ENCODE measurements around the gene SEMA6D.

The SEMA6D gene

GRCh38 chr15:47781527-47781926 lies 64.2 kb downstream of the SEMA6D start:
- TF ChIP-seq, protein P1, sequence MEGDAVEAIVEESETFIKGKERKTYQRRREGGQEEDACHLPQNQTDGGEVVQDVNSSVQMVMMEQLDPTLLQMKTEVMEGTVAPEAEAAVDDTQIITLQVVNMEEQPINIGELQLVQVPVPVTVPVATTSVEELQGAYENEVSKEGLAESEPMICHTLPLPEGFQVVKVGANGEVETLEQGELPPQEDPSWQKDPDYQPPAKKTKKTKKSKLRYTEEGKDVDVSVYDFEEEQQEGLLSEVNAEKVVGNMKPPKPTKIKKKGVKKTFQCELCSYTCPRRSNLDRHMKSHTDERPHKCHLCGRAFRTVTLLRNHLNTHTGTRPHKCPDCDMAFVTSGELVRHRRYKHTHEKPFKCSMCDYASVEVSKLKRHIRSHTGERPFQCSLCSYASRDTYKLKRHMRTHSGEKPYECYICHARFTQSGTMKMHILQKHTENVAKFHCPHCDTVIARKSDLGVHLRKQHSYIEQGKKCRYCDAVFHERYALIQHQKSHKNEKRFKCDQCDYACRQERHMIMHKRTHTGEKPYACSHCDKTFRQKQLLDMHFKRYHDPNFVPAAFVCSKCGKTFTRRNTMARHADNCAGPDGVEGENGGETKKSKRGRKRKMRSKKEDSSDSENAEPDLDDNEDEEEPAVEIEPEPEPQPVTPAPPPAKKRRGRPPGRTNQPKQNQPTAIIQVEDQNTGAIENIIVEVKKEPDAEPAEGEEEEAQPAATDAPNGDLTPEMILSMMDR (IDR thresholded peaks at IDR 0.05; ENCODE audit: extremely low read depth, missing control alignments), result no peak
- no peak for DNase-seq (ENCODE audit: low spot score)

DNA sequence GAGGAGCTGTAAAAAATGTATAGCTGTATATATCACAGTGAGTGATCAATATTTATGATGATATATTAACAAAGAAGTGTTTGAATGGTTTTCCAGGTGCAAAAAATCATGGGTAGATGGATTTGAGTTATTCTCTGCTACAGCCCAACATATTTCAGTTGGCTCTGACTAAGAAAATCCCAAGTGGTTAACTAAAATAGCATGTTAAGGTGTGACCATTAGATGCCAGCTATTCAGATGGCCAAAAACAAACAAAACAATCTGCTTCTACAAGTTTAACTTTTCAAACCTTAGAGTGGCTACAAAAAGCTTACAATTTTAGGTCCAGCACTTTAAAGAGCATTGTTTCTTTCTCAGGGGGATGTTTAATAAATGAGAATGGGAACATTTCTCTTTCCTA lies 67.5 kb downstream of the SEMA6D start:
- TF ChIP-seq, protein P1 (IDR thresholded peaks at IDR 0.05; ENCODE audit: extremely low read depth, missing control alignments), result no peak

GRCh38 chr15:47786371-47786770 lies 69.1 kb downstream of the SEMA6D start:
- DNase-seq (ENCODE audit: low spot score), result no peak
- TF ChIP-seq, protein P1 (IDR thresholded peaks at IDR 0.05; ENCODE audit: extremely low read depth, missing control alignments), result no peak

More for the DNA sequence above, 67.5 kb downstream of the SEMA6D start:
- no peak for DNase-seq (ENCODE audit: low spot score)

DNA sequence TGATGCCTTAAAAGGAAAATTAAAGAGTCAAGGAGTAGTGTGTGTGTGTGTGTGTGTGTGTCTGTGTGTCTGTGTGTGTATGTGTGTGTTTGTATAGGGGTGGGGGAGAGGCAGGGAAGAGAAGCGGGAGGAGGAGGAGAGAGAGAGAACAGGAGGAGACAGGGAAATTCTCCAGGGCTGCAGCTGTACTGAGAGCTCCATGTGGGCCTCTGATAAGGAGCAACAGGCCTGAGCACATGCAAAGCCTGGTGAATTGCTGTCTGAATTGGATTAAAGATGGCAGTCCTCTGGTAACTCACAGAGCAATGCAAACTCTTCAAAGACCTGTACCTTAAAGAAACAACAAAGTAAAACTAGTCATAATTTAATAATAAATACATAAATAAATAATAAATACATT lies 70.6 kb downstream of the SEMA6D start:
- TF ChIP-seq, protein P1 (IDR thresholded peaks at IDR 0.05; ENCODE audit: extremely low read depth, missing control alignments), result no peak
- DNase-seq (ENCODE audit: low spot score), result no peak

- DNase-seq (ENCODE audit: low spot score), result no peak
- TF ChIP-seq, protein P1 (IDR thresholded peaks at IDR 0.05; ENCODE audit: extremely low read depth, missing control alignments), result no peak
Measured at GRCh38 chr15:47788685-47789084, 71.4 kb downstream of the SEMA6D start.

DNA sequence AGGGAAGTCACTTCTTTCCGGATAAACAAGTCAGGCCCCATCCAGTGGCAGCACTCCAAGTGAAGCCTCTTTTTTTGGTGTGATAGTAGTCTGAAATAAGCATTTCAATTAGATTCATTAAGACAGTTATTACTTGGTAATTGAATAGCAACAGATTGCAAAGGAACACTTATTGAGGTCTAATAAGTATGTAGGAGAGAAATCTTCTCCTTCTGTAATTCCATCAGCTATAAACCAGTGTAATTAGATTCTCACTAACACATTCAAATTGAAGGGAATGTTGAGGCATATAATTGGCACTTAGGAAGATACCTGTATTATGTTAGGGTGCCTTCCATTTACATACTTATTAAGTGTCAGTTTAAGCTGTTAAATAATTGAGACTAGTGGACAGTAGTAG lies 73.9 kb downstream of the SEMA6D start:
- DNase-seq (ENCODE audit: low spot score), result no peak
- TF ChIP-seq, protein P1 (IDR thresholded peaks at IDR 0.05; ENCODE audit: extremely low read depth, missing control alignments), result no peak

DNA sequence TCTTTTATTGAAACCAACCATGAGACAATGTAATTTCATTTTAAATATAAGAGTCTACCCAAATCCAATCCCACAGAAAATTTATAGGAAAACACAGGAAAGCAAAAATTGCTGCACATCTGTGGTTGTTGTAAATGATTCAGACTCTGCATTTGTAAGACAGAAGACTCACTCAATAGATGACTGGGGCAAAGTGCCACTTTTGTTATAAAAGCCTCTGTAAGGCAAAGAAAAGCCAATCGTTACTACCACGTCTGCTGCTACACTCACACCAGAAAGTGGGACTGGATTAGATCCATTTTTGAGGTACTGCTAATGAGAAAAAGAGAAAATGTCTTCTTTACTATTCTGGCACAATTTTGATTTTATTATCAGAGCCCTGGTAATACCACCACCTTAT lies 74.9 kb downstream of the SEMA6D start:
- DNase-seq (ENCODE audit: low spot score), result no peak
- TF ChIP-seq, protein P1 (IDR thresholded peaks at IDR 0.05; ENCODE audit: extremely low read depth, missing control alignments), result no peak
